ENCODE results near the gene ZFTA. TPM values are rescaled to one million over a fixed set of nuclear protein-coding genes. Genes with fewer than 3 reads are reported as not detected.

Gene ZFTA
- total RNA-seq, 1 donor from 2014 or later = 41.7 TPM

DNA sequence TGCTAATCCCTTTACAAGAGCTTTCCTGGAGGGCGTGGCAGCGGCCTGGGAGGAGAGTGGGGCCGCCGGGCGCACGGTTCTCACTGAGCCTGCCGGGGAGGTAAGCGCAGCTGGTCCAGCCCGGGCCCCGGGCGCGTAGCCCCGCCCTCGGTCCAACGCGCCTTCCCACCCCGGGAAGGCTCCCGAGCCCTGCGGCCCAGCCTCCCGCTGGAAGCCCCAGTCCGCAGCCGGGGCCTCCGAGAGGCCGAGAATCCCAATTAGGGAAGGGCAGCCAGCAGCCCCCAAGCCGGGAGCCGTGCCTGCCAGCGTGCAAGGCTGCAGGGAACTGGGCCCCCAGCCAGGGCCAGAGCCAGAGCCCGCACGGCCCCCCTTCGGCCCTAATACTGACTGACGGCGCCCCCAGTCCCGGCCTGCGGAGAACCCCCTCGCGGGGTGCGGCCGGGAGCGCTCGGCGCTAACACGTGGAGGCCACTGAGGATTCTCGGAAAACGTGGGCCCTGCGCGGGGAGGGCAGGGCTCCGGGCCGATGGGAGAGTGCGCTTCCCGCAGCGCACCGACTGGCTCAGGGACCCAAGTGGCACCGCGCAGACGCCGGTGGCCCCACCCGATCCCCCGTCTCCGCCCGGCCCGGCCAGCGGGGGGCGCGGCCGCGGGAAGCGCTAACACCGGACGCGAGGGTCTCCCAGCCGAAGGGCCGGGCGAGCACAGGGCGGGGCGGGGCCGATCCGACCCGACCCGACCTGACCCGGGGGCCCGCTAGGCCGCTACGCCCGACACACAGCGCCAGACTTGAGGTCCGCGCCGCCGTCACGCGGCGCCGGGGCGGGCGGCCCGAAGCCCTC is 5.7 kb downstream of the ZFTA start:
- peak overlapping the region; percentile 41 for H3K27ac Mint-ChIP-seq
- H3K9me3 Mint-ChIP-seq = no peaks in the 10 kb centered on the region
- TF ChIP-seq, protein P1, sequence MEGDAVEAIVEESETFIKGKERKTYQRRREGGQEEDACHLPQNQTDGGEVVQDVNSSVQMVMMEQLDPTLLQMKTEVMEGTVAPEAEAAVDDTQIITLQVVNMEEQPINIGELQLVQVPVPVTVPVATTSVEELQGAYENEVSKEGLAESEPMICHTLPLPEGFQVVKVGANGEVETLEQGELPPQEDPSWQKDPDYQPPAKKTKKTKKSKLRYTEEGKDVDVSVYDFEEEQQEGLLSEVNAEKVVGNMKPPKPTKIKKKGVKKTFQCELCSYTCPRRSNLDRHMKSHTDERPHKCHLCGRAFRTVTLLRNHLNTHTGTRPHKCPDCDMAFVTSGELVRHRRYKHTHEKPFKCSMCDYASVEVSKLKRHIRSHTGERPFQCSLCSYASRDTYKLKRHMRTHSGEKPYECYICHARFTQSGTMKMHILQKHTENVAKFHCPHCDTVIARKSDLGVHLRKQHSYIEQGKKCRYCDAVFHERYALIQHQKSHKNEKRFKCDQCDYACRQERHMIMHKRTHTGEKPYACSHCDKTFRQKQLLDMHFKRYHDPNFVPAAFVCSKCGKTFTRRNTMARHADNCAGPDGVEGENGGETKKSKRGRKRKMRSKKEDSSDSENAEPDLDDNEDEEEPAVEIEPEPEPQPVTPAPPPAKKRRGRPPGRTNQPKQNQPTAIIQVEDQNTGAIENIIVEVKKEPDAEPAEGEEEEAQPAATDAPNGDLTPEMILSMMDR (conservative IDR thresholded peaks at IDR 0.05) = peak; percentile 30
- H3K4me1 Mint-ChIP-seq (ENCODE audit: unreplicated experiment) = peaks cover 23% of the 10 kb centered on the region
- peaks cover 5% of the 10 kb centered on the region for H3K27me3 Mint-ChIP-seq
- peak; percentile 71 for DNase-seq (ENCODE audit: extremely low spot score, unreplicated experiment)
- H3K36me3 Mint-ChIP-seq = peaks cover 13% of the 10 kb centered on the region
- H3K4me3 Mint-ChIP-seq = peak overlapping the region; percentile 57

DNA sequence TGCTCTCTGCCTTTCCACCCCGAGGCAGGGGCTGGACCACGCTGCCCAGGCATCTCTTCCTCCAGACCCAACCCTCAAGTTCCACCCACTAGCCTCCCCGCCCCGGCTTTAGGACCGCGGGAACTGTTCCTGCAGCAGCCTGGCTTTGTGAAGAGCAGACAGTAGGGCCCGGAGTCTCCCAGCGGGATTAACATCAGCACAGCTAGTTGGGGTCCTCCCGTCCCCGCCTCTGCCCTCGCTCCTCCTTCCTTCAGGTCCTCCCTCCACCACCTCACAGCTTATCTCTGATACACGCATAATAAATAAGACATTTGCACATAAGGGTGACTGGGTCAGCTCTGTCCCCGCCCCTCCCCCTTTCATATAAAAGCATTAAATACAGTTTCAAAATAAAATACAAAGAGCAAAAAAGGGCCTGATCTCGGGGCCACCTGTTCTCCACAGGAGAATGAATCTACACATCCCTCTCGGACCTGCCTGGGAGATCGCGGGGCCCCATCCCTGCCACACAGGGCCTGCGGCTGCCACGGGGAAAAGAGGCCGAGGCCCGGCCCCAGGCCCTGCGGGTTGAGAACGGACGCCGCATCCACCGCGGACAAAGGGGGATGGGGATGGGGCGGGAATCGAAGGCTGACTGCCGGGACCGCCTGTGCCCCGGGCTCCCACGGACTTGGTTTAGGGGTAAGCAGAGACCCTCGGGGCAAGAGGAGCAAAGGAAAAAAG is 6.5 kb downstream of the ZFTA start:
- peak overlapping the region; percentile 41 for H3K27ac Mint-ChIP-seq
- peak; percentile 72 for DNase-seq (ENCODE audit: extremely low spot score, unreplicated experiment)
- H3K27me3 Mint-ChIP-seq = no peaks in the 10 kb centered on the region
- peaks cover 18% of the 10 kb centered on the region for H3K4me1 Mint-ChIP-seq (ENCODE audit: unreplicated experiment)
- no peaks in the 10 kb centered on the region for H3K9me3 Mint-ChIP-seq
- TF ChIP-seq, protein P1 (conservative IDR thresholded peaks at IDR 0.05) = no peak
- H3K36me3 Mint-ChIP-seq = peaks cover 11% of the 10 kb centered on the region
- peak overlapping the region; percentile 57 for H3K4me3 Mint-ChIP-seq

DNA sequence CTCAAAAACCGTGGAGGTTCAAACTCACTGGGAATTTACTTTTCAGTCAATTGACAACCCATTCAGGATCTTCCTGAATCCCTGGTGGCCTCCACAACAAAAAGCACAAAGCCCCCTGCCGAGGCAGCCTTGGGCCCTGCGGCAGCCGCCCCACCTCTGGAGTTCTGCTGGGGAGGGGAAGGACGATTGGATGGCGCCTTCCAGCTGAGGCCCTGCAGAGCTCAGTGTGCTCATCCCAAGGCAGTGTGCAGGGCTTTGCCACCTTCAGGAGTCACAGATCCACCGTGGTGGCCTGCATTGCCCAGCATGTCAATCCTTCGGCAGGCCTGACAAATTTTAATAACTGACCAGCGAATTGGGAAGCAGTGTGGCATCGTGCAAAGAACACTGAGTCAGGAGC is 7.4 kb downstream of the ZFTA start:
- no peak overlapping the region for H3K27ac Mint-ChIP-seq
- no peaks in the 10 kb centered on the region for H3K27me3 Mint-ChIP-seq
- H3K36me3 Mint-ChIP-seq = peaks cover 14% of the 10 kb centered on the region
- peaks cover 15% of the 10 kb centered on the region for H3K4me1 Mint-ChIP-seq (ENCODE audit: unreplicated experiment)
- no peak for DNase-seq (ENCODE audit: extremely low spot score, unreplicated experiment)
- no peaks in the 10 kb centered on the region for H3K9me3 Mint-ChIP-seq
- TF ChIP-seq, protein P1 (conservative IDR thresholded peaks at IDR 0.05) = no peak
- peak overlapping the region; percentile 34 for H3K4me3 Mint-ChIP-seq

DNA sequence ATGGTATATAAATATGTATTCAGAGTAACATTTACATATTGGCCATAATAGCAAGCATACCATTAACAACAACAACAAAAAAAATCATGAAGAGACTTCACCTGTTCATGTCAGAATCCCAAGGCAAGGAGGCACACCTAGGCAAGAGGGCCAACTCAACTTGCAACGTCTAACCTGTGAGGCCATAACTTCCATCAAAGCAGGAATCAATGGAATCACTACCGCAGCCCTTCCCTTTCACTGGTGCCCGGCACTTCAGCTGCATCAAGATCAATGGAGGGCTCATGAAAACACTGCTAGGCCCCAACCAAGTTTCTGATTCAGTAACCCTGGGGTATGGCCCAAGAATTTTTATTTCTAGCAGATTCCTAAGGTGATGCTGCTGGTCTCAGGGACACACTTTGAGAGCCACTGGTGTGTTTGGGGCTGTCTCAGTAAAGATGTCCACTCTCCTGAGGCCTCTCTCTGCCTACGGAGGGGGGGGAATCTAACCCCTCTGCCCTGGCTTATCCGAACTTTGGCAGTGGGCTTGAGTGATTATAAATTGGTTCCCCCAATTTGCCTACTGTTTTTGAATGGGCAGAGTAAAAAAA is 8.0 kb downstream of the ZFTA start:
- TF ChIP-seq, protein P1 (conservative IDR thresholded peaks at IDR 0.05) = no peak
- H3K36me3 Mint-ChIP-seq = peaks cover 14% of the 10 kb centered on the region

DNA sequence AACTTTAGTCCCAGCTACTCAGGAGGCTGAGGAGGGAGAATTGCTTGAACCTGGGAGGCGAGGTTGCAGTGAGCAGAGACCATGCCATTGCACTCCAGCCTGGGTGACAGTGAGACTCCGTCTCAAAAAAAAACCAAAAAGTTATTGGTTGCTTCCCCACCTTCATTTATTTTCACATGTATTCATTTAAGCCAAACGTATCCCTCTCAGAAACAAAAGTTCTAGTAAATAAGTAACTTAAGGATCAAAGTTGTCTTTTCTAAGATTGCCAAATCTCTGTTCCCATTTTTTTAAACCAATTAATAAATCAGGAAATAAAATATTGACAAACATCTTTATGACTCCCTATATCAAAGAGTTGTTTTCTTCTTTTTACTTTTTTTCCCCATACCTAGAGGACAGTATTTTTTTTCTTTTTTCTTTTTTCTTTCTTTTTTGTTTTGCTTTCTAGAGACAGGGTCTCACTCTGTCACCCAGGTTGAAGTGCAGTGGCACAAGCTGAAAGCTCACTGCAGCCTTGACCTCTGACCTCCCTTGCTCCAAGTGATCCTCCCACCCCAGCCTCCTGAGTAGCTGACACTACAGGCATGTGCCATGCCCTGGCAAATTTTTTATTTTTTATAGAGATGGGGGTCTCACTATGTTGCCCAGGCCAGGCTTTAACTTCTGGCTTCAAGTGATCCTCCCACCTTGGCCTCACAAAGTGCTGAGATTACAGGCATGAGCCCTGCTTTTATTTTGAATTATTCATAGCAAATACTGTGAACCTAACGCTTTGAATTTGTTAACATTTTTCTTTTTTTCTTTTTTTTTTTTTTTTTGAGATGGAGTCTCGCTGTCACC is 11.4 kb downstream of the ZFTA start:
- H3K27me3 Mint-ChIP-seq = no peaks in the 10 kb centered on the region
- H3K36me3 Mint-ChIP-seq = peaks cover 26% of the 10 kb centered on the region
- H3K27ac Mint-ChIP-seq = no peak overlapping the region

More for the DNA sequence above, 8.0 kb downstream of the ZFTA start:
- no peak for DNase-seq (ENCODE audit: extremely low spot score, unreplicated experiment)
- Mint-ChIP-seq H3K27me3 (no peaks in the 10 kb centered on the region), H3K9me3 (no peaks in the 10 kb centered on the region), H3K4me3 (no peak overlapping the region), H3K27ac (no peak overlapping the region), H3K4me1 (ENCODE audit: unreplicated experiment) (peaks cover 11% of the 10 kb centered on the region)

More for the DNA sequence above, 11.4 kb downstream of the ZFTA start:
- H3K4me1 Mint-ChIP-seq (ENCODE audit: unreplicated experiment) = peaks cover 7% of the 10 kb centered on the region
- TF ChIP-seq, protein P1 (conservative IDR thresholded peaks at IDR 0.05) = no peak
- H3K9me3 Mint-ChIP-seq = no peaks in the 10 kb centered on the region
- no peak for DNase-seq (ENCODE audit: extremely low spot score, unreplicated experiment)
- no peak overlapping the region for H3K4me3 Mint-ChIP-seq
